ENCODE measurements around the gene LTB4R2.

The LTB4R2 gene

GRCh38 chr14:24277071-24277470 is 32.9 kb upstream of the LTB4R2 start:
- H3K4me3 ChIP-seq (ENCODE audit: low read depth, low read length), result no peak overlapping the region

- H3K4me3 ChIP-seq (ENCODE audit: low read depth, low read length), result no peak overlapping the region
Observed at GRCh38 chr14:24277606-24278321, 32.2 kb upstream of the LTB4R2 start.

- H3K4me3 ChIP-seq (ENCODE audit: low read depth, low read length), result no peak overlapping the region
Observed at GRCh38 chr14:24278424-24278823, 31.5 kb upstream of the LTB4R2 start.

- no peak overlapping the region for H3K4me3 ChIP-seq (ENCODE audit: low read depth, low read length)
Observed at GRCh38 chr14:24279301-24280186, 30.4 kb upstream of the LTB4R2 start.

- no peak overlapping the region for H3K4me3 ChIP-seq (ENCODE audit: low read depth, low read length)
Observed at GRCh38 chr14:24280797-24281460, 29.0 kb upstream of the LTB4R2 start.

- no peak overlapping the region for H3K4me3 ChIP-seq (ENCODE audit: low read depth, low read length)
Observed at GRCh38 chr14:24281636-24282035, 28.3 kb upstream of the LTB4R2 start.

GRCh38 chr14:24282736-24283135 is 27.2 kb upstream of the LTB4R2 start:
- H3K4me3 ChIP-seq (ENCODE audit: low read depth, low read length), result no peak overlapping the region

- no peak overlapping the region for H3K4me3 ChIP-seq (ENCODE audit: low read depth, low read length)
Observed at GRCh38 chr14:24283796-24284460, 26.0 kb upstream of the LTB4R2 start.

GRCh38 chr14:24284501-24285035 is 25.4 kb upstream of the LTB4R2 start:
- H3K4me3 ChIP-seq (ENCODE audit: low read depth, low read length), result no peak overlapping the region

GRCh38 chr14:24285351-24285750 is 24.6 kb upstream of the LTB4R2 start:
- H3K4me3 ChIP-seq (ENCODE audit: low read depth, low read length), result no peak overlapping the region

GRCh38 chr14:24286996-24287395 is 22.9 kb upstream of the LTB4R2 start:
- H3K4me3 ChIP-seq (ENCODE audit: low read depth, low read length), result no peak overlapping the region

- H3K4me3 ChIP-seq (ENCODE audit: low read depth, low read length), result no peak overlapping the region
Observed at GRCh38 chr14:24289649-24290280, 20.2 kb upstream of the LTB4R2 start.

GRCh38 chr14:24290746-24291145 is 19.2 kb upstream of the LTB4R2 start:
- H3K4me3 ChIP-seq (ENCODE audit: low read depth, low read length), result no peak overlapping the region

GRCh38 chr14:24291446-24292117 is 18.4 kb upstream of the LTB4R2 start:
- H3K4me3 ChIP-seq (ENCODE audit: low read depth, low read length), result no peak overlapping the region

GRCh38 chr14:24292118-24292807 is 17.7 kb upstream of the LTB4R2 start:
- H3K4me3 ChIP-seq (ENCODE audit: low read depth, low read length), result no peak overlapping the region

- no peak overlapping the region for H3K4me3 ChIP-seq (ENCODE audit: low read depth, low read length)
Observed at GRCh38 chr14:24293525-24293924, 16.4 kb upstream of the LTB4R2 start.

- H3K4me3 ChIP-seq (ENCODE audit: low read depth, low read length), result no peak overlapping the region
Observed at GRCh38 chr14:24296341-24297157, 13.4 kb upstream of the LTB4R2 start.

- no peak overlapping the region for H3K4me3 ChIP-seq (ENCODE audit: low read depth, low read length)
Observed at GRCh38 chr14:24297190-24297964, 12.6 kb upstream of the LTB4R2 start.
